Heart left ventricle (tissue), 13 donors: ENCODE results near the gene HLA-DQB2.

Source experiments
- CTCF ChIP-seq, 12 donors: fragments of 200-600 bp; sonication (generic) in 4 of 12; IDR thresholded peaks; one replicate each; pipeline versions ENCODE4 v1.5.0 to v1.8.0; 2018 to 2022; ENCODE audit warnings: antibody characterized with exemption in 12 of 12, mild to moderate bottlenecking in 5 of 12
- POLR2A ChIP-seq, 2 donors: fragments of 450-650 bp; IDR thresholded peaks; one replicate each; pipeline ENCODE4 v1.6.1; 2017; ENCODE audit warnings: antibody characterized with exemption in 2 of 2, mild to moderate bottlenecking in 2 of 2, moderate library complexity in 2 of 2
- donor health status: ischemic (EF 13 %, LVEDD 7.1; RV severe dilation, severe dysfunction).
- donor health status: DM: no; HTN: yes; CAD: no.
- donor health status: DM: no; HTN: no; CAD: no.
- donor health status: ischemic (EF 25% LVEDD 6.9; RV normal size, moderate dysfunction).
- donor health status: ischemic (EF 25% LVEDD 5.7; RV mildly dilated, moderate dysfunction).
- donor health status: ischemic (EF 35%, LVEDD 5.7; RV mildly dilated, moderate dysfunction).
- donor health status: nonischemic (EF 11% LVEDD 7.7; RV severe dilation, severe dysfunction).
- donor health status: DM: yes; HTN: yes; CAD: no.
- donor health status: PGD.
- donor health status: ischemic (EF 29% LVEDD 5.4; RV normal size, mild dysfunction).
- donor health status: nonischemic (EF 23%, LVEDD 6.1; RV moderate dilation, normal function).

- TF ChIP-seq CTCF (IDR thresholded peaks at IDR 0.05), result no peak
- TF ChIP-seq POLR2A (IDR thresholded peaks at IDR 0.05), result no peak
Observed at GRCh38 chr6:32809171-32809570, 45.8 kb upstream of the HLA-DQB2 start.
